NCI-H1092 treated with DMSO at 0.1 percent for 48 hours (cell line): ENCODE results near the gene KCNN1.

Experiments
- DNase-seq: peaks from one replicate; lab custom pipeline; 2025; lab: John Stamatoyannopoulos, UW

The KCNN1 gene

GRCh38 chr19:17947815-17948513 is 18.9 kb upstream of the KCNN1 start:
- DNase-seq: peak; percentile 98

DNA sequence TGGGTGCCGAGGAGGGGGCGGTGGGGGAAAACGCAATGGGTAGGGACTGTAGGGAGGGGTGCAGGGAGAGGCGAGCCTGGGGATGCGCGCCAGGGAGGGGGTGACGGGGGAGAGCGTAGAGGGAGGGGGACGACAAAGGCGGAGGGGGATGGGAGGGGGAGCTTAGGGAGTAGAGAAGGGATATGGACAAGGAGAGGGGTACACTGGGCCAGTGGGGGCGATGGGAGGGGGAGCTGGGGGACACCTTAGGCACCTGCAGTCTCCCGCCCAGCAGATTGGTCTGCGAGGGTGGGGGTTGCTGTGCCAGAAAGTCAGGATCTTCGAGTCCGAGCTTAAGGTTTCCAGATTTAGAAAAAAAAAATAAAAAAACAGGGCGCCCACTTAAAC is 18.4 kb upstream of the KCNN1 start:
- peak; percentile 94 for DNase-seq

DNA sequence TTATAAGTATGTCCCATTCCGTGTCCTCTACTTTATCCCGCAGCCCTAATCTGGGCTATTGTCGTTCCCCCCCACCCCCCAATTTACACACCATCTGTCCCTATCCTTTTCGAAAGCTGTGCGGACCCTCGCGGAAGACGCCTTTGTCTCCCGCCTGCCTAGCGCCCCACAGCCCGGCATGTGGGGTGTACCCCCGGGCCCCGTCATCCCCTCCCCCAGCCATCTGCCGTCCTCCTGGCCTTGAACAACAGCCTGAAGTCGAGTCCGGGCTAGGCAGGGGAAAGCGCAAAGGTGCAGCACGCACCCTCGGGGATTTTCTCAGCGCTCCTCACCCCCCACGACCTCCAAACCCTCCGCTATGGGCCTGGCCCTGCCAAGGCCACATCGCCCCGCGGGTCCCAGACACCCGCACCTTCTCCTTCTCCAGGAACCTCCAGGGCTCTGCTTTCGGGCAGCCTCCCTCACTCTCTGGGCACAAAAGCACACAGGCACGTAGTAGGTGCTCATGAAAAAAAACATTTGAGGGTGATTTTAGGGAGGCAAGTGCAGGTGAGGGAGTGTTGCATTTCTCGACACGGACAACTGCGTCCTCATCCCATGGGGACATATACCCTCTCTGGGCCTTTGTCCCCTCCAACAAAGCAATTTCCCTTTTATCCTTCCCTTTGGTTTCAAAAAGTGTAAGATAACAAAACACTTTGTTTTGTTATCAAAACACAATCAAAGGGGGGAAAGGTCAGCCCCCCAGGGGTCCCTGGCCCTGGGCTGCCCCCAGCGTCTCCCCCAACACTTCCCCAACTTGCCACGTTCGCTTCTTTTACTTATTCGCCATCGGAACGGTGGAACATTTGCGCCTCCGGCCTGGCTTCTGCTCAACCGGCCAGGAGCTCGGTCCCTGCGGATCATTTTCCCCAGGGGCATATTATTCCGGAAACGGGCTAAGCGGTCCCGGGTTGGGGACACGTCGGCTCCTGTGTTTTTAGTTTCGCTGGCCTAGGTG is 17.7 kb upstream of the KCNN1 start:
- peak; percentile 63 for DNase-seq

GRCh38 chr19:17949956-17950309 is 17.0 kb upstream of the KCNN1 start:
- peak; percentile 86 for DNase-seq

GRCh38 chr19:17950310-17951156 is 16.4 kb upstream of the KCNN1 start:
- peak; percentile 87 for DNase-seq

DNA sequence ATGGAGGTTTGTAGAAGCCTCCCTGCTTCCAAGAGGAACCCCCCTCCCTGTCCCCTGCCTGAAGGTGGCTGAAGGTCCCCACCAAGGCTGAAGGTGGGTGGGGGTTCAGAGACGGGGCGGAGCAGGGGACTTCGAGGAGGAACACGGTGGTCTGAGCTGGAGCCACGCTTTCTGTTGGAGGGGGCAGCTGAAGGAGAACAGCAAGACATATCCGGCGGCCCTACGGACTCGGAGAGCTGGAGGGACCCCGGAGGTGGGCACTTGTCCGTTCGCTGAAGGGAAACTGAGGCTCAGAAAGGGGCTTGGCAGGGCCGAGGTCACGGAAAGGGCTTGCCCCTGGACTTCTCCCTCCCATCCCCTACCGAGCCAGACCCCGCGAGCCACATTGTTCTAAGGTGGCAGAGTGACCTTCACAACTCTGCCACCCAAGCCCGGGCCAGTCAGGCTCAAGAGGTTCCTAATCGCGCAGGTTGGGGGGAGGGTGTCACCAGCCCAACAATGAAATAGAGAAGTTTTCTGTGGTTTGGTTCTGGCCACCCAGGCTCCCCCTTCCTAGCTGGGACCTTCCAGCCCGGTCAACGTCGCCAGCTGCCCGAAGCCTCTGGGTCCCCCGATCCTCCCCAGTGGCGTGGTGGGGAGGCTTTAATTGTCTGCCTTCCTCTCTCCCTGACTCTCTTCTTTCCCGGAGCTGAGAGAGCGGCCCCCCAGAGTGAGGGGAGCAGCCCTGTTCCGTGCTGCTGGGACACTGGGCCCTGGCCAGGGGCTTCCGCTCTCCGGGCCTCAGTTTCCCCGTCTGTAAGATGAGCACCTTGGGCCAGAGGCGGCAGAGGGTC is 15.5 kb upstream of the KCNN1 start:
- peak; percentile 62 for DNase-seq

- DNase-seq: peak; percentile 35
These were observed 14.6 kb upstream of the KCNN1 start for GRCh38 chr19:17951990-17952976.

- no peak for DNase-seq
These were observed 13.5 kb upstream of the KCNN1 start for GRCh38 chr19:17953316-17953801.

GRCh38 chr19:17953869-17954268 is 13.0 kb upstream of the KCNN1 start:
- no peak for DNase-seq

GRCh38 chr19:17954401-17954800 is 12.5 kb upstream of the KCNN1 start:
- DNase-seq: no peak

- no peak for DNase-seq
These were observed 9.6 kb upstream of the KCNN1 start for GRCh38 chr19:17957149-17957849.

GRCh38 chr19:17957885-17958284 is 9.0 kb upstream of the KCNN1 start:
- no peak for DNase-seq

DNA sequence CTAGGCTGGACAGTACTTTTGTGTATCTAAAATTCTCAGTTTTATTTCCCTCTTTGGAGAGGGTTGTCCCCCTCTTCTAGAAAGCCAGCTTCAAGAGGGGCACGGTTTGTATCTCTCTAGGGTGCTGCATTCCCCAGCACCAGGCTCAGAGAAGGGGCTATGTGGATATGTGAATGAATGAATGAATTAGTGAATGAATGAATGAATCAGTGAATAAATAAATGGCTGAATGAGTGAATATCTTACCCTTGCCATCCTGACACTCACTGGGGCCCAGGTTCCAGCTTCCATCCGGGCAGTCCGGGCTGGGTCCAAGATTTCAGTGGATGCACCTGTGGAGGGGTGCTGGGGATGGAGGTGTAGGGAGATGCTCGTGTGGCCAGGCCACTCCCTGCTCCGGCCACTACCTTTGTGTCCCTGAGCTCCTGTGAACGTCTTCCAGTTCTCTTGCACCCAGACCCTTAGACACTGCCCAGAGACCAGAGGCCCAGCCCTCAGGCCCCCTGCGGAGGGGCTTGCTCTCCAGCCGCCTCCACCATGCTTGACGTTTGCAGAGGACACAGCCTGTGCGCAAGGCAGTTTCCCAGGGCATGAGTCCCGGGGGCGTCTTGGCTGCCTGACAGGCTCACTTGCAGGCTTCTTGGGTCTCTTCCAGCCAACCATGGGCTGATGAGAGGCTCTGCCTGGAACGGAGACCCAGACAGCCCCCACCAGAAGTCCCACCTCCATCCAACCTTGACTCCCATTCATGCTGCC is 2.8 kb upstream of the KCNN1 start:
- no peak for DNase-seq

GRCh38 chr19:17965370-17966128 is 1.4 kb upstream of the KCNN1 start:
- DNase-seq: no peak

GRCh38 chr19:17966129-17966483 is 801 bp upstream of the KCNN1 start:
- no peak for DNase-seq

DNA sequence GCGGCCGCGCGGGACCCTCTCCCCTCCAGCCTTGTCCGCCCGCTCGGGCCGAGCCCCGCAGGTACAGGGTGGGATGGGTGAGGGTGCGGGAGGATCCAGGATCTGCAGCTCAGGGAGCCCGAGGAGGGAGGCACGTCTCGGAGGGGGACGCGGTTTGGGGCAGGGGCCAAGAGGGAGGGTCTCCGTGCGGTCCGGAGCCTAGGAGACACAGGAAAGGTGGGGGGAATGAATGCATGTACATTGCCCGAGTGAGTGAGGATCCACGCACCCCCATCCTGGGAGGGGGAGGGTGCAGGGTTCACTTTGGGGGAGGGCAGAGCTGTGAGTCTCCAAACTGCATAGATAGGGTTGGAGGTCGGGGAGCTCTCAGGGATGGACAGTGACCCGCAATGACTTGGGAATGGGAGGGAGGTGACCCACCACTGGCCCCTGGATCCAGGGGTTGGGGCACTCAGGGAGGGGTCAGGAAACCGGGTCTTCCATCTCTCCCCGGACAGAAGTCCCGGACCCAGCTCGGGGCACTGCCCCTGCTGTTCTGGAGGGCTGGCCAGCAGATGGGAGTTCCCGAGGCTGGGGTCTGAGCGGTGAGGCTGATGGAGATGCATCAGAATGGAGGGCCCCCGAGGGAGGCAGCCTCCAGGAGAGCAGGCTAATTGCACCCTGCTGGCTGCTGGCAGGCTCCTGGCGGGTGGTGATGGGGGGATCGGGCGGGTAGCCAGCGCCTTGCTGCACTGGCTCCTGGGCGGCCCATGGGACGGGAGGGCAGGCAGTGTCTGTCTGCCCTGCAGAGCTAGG is 547 bp downstream of the KCNN1 start:
- DNase-seq: peak; percentile 13

DNA sequence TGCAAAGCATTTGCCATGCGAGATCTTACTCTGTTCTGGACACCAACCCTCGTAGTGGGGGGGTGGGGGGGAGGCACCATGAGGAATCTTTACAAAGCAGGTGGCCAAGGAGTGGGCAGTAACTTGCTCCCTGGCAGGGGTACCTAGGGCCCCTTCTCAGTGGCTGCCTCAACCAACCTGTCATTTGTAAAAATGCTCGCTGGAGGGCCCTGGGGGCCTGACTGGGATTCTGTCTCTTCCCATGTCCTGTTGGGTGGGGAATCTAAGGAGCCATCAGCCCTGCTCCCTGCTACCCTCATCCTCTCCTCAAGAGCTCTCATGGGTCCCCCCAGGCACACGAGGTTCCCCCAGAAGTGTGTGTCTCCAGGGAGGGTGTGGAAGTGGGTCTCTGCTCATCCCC is 1.5 kb downstream of the KCNN1 start:
- DNase-seq: no peak
